Mesenteric fat pad (tissue), 1 donor: ENCODE data around the gene FOXN4. TPM values are rescaled to one million over a fixed set of nuclear protein-coding genes. Genes with fewer than 3 reads are reported as not detected.

ENCODE experiments used
- DNase-seq: peaks from one replicate; pipeline ENCODE4 v3.0.0-alpha.2; 2020; ENCODE audit warnings: low spot score
- total RNA-seq: library from RNA; stranded (reverse); fragmentation: NEBNext Ultra II Directional; extraction: Animal tissue kit (Norgen Biotek cat#: 25700); gene quantifications from one replicate; pipeline ENCODE4 v1.2.1, GENCODE V29; 2021
- donor health status: DM: yes; HTN: yes; CAD: no.

FOXN4 gene
- total RNA-seq, 1 donor from 2014 or later, result not detected

DNA sequence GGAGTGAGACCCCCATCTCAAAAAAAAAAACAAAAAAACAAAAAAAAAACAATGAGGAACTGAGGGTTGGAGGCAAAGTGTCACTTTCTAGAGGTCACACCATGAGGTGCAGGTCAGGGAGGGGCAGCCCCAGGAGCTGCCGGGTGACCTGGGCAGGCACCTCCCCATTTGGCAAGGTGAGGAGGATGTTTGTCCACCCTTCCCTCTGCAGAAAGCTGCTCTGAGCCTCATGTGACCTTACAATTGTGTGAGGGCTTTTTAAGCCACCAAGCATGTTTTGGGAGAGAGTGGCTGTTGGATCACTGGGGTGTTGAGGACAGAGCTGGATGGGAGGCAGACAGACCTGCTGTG, 49.6 kb downstream of the FOXN4 start:
- no peak for DNase-seq

DNA sequence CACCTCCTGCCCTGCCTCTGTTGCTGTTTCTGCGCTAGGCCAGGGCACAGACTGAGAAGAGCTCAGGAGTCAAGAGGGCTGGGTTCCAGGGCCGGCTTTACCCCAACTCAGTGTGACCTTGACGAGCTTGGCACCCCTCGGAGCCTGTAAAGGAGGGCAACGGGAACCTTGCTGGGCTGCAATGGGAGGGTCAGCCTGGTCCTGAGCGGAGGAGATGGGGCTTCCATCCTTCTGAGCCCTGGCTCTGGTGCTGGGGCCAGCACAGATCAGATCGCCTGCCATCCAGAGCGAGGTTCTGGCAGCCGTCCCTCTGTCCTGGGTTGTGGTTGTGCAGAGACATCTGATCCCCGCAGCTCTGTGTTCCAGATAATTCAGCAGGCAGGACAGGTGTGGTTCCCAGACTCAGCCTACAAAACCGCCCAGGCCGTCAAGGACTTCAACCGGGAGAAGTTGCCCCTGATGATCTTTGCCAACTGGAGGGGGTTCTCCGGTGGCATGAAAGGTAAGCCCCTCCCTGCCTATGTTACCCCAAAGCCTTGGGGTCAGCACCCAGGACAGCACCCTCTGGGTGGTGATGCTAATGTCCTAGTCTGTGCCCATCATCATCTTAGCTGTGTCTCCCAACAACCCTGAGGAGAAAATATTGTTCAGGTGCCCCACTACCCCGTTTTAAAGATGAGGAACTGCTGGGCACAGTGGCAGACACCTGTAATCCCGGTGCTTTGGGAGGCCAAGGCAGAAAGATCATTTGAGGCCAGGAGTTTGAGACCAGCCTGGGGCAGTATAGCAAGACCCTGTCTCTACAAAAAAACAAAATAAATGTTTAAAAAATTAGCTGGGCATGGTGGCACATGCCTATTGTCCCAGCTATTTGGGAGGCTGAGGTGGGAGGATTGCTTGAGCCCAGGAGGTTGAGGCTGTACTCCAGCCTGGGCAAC, 50.2 kb downstream of the FOXN4 start:
- no peak for DNase-seq

DNA sequence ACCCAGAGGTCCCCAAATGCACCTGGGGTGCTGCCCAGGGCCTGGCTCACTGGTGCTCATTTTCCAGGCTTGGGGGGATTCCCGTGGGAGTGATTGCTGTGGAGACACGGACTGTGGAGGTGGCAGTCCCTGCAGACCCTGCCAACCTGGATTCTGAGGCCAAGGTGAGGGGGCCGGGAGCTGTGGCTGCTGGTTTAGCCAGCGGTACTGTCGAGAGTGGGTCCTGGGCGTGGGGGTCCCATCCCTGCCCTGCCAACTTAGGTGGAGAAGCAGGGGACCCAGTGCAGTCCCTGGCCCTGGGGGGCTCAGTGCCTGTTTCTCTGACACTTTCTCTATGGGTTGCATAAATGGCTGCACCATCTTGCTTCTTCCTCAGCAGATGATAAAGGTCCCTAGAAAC, 50.9 kb downstream of the FOXN4 start:
- no peak for DNase-seq

DNA sequence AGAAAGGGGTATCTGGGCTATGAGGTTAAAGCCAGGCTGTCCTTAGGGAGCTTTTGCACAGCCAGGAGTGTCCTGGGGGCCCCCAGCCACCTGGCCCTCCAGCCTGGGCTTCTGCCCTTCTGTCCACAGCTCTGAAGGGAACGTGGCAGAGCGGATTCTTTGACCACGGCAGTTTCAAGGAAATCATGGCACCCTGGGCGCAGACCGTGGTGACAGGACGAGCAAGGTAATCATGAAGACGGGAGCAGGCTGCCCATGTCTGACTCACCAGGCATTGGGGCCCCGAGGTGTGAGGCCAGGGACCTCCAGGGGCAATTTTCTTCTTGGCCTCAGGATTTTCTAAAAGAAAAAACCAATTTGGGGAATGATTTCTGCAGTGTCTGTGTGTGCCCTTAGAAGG, 53.1 kb downstream of the FOXN4 start:
- no peak for DNase-seq

DNA sequence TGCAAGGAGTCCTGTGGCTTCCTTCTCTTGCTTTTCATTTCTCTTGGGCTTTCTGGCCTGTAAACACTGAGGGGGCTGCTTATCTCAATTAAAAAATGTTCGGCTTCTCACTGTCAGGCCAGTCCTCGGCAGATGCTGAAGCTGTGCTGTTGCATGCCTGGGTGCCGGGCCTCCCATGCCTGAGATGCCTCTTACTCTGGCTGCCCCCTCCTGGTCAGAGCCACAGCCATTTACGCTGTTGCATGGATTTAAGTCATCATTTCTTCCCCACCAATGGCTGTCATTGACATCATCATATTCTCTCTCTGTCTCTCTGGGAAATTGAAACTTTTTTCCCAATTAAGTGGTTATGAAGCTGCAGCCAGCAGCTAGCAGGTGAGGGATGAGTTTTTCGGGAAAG, 53.7 kb downstream of the FOXN4 start:
- no peak for DNase-seq

DNA sequence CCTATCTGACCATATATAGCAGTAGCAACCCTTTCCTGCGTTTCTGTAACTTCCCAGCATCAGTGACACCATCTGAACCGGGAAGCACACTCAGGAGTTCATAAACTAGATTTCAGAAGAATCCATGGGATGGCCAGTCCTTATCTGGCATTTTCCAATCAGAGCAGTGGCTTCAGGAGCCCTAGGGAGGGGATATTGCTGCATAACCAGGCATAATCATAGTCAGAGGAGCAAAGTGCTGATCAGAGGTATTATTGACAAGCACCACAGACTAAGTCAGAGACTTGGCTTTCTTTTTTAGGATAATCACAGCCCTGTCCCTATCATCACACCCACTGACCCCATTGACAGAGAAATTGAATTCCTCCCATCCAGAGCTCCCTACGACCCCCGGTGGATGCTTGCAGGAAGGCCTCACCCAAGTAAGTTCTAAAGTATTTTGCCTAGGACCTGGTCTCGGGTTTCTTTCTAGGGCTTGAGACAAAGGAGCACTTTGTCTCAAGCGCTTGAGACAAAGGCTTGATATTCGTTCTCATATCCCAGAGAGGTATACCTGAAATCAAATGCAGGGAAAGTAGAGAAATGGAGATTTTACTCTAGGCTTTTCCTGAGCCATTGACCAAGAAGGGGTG, 55.1 kb downstream of the FOXN4 start:
- no peak for DNase-seq

DNA sequence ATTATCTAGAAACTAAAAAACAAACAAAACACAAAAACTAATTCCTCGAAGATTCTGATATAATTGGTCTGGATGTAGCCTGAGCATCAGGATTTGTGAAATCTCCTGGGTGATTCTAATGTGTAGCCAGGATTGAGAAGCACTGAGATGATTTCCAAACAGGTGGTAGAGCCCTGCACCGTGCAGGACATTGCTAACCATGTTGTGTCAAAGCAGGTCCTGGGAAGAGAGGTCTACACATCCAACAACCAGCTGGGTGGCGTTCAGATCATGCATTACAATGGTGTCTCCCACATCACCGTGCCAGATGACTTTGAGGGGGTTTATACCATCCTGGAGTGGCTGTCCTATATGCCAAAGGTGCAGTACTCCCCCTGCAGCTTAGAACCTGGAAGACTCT, 56.3 kb downstream of the FOXN4 start:
- no peak for DNase-seq

DNA sequence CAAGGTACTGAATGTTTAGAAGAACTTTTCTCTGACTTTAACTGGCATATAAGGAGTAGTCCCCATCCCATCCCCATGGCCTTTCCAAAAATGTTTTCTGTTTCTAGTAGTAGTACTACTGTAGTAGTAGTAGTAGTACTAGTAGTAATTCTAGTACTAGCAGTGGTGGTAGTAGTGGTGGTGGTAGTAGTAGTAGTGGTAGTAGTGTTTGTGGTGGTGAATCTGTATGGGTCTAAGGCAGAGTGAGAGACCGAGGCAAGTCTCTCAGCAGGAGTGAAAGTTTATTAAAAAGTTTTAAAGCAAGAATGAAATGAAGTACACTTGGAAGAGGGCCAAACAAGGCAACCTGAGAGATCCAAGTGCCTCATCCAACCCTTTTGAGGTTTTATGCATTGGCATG, 58.6 kb downstream of the FOXN4 start:
- DNase-seq, result no peak

DNA sequence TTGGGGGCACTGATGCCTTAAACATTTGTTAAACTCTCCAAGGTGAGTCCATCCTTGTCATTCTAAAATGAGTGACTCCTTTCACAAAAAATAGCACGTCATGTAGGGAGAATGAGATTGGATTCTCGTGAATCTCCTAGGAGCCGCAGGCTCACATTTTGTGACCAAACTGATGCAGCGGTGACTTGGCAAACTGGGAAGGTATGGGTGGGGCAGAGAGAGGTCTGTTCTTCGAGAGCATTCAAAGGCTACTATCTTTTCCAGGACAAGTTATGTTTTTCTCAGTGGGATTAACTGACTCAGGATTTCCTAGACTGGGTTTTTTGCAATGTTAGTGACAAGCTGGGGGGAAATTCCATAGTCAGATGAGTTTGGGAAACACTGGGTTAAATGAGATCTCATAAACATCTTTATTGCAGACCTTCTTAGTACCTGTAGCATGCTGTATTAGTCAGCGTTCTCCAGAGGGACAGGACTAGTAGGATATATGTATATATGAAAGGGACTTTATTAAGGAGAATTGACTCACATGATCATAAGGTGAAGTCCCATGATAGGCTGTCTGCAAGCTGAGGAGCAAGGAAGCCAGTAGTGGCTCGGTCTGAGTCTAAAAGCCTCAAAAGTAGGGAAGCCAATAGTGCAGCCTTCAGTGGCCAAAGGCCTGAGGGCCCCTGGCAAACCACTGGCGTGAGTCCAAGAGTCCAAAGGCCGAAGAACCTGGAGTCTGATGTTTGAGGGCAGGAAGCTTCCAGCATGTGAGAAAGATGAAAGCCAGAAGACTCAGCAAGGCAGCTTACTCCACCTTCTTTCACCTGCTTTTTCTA, 61.0 kb downstream of the FOXN4 start:
- DNase-seq, result no peak

DNA sequence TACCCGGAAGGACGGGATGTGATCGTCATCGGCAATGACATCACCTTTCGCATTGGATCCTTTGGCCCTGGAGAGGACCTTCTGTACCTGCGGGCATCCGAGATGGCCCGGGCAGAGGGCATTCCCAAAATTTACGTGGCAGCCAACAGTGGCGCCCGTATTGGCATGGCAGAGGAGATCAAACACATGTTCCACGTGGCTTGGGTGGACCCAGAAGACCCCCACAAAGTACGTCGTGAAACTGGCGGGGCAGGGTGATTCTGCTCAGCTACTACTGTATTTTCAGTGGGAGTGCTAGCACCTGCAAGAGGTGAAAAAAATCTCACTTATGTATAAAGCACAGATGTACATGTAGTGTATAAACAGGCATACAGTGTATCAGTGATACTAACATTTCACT, 62.9 kb downstream of the FOXN4 start:
- DNase-seq, result no peak

DNA sequence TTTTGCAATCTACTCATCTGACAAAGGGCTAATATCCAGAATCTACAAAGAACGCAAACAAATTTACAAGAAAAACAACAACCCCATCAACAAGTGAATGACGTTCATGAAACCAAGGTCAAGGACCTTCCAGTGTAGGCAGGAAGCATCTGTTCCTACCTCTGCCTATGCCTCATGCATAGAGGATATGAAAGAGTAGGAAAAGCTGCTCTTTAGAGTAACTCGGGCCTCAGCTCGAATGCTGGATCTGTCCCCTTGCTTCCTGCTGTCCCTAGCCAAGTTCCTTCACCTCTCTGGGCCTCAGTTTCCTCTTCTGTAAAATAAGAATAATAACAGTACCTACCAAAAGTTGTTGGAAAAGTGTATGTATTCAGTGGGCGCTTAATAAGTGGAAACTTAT, 65.0 kb downstream of the FOXN4 start:
- DNase-seq, result no peak

DNA sequence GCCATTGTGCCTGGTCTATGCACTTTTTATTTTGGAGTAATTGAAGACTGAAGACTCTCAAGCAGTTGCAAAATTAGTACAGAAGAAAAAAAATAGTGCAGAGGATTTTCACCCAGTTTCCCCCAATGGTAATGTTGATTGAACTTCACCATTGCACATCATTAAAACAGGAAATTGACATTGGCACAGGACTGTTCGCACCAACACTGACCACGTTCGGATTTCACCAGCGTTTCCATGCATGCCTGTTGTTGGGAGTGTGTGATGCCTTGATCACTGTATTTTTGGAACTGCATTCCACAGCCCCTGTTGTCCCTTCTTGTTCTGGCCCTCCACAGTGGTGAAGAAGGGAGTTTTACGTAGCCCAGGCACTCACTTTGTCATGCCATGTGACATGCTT, 67.1 kb downstream of the FOXN4 start:
- no peak for DNase-seq

DNA sequence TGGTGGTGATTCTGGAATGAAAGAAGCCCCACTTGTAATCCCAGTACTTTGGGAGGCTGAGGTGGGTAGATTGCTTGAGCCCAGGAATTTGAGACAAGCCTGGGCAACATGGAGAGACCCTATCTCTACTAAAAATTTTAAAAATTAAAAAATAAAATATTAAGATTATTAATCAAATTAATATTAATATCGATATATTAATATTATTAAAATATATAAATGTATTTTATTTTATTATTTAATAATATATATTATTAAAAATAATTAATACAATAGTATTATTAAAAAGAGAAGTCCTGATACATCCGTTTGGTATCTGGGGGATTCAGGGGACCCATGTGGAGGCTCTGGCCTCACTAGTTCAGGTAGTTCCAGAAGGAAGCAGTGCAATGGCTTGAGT, 68.7 kb downstream of the FOXN4 start:
- DNase-seq, result no peak

DNA sequence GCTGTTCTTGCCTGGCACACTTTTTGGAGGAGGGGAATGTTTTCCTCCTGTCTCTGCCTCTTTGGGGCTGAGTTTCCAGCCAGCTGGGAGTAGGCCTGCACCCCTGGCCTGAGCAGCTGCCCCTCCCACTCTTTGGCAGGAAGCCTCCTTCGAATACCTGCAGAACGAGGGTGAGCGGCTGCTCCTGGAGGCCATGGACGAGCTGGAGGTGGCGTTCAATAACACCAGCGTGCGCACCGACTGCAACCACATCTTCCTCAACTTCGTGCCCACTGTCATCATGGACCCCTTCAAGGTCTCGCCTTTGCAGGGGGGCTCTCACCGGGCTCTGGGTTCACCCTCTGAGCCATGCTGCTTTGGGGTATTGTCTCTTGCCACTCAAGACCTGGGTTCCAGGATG, 69.4 kb downstream of the FOXN4 start:
- DNase-seq, result no peak

DNA sequence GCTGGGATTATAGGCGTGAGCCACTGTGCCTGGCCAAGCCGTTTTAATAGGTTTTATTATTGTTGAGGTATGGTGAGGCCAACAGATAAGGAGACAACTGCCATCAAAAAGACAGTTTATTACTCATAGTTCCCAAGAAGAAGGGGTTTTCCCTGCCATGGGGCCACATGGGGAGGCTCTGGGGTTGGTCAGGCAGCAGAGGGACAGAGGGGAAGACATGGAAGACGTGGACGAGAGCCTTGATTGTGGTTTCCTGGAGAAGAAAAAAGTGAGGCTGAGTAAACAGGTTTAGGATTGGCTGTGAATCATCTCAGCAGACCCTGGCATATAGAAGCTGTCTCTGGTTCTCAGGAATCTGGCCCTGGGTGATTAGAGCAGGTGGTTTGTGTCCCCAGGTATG, 69.9 kb downstream of the FOXN4 start:
- no peak for DNase-seq

DNA sequence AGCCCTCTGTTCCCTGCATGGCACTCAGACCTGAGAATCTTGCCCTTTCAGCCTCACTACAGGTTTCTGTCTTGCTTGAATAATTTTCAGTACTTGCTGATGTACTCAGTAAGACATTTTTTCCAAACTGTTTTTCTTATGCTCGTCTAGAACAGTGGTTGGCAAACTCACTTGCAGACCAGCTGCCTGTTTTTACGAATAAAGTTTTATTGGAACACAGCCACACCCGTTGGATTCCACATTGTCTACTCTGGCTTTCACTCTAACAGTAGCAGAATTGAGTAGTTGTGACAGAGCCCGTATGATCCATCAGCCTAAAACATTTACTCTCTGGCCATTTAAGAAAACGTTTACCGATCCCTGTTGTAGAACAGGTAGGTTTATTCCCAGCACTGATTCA, 72.8 kb downstream of the FOXN4 start:
- DNase-seq, result no peak

DNA sequence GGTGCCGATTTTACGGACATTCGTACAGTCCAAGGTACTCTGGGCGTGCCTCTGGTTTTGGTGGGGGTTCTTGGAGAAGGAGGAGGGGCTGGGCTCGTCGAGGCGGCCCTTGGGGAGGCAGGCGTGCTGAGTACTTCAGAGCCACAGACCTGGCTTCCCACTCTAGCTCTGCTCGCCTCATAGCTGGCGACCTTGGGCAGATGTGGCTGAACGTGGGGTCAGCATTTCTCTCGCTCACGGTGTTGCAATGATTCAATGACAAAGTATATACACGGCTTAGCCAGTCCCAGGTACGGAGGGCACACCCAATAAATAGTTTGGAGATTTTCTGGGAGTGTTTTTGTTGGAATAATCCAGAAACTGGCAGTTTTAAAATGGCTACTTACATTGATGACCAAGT, 75.1 kb downstream of the FOXN4 start:
- DNase-seq, result no peak

DNA sequence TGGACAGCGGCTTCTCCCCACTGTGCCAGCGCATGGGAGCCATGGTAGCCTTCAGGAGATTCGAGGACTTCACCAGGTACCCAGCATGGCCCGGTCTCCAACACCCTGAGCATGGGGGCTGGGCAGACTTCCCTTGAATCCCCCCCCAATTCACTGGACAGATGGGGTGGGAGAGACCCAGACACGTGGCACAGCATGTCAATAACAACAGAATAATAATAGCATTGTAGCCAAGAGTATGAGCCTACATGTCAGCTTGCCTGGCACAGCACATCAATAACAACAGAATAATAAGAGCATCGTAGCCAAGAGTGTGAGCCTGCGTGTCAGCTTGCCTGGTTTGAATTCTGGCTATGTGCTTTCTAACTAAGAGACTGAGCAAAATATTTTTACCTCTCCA, 76.4 kb downstream of the FOXN4 start:
- no peak for DNase-seq

DNA sequence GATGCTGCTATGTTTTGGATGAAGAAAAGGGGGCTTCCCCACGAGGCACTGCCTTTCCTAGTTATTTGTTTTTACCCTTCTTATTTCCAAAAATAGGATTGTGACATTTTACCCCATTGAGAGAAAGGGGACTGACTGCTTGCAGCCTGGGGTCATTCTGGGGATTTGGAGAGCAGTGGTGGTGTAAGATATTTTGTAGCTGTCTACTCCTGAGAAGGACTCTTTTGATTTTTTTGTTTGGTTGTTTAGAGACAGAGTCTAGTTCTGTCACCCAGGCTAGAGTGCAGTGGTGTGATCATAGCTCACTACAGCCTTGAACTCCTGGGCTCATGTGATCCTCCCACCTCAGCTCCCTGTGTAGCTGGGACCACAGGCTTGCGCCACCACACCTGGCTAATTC, 78.9 kb downstream of the FOXN4 start:
- DNase-seq, result no peak

DNA sequence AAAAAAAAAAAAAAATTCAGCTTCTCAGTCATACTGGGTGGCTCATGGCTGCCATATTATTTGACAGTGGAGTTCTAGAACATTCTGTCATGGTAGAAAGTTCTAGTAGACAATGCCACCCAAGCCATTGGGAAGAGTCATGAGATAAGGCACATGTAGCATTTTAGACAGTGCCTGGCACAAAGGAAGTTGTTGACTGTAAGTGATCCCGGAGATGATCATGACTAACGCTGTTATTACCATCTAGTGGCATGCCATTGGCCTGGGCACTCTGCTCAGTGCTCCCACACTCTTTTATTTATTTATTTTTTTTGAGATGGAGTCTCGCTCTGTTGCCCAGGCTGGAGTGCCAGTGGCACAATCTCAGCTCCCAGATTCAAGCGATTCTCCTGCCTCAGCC, 80.4 kb downstream of the FOXN4 start:
- no peak for DNase-seq
